A549 (cell line): ENCODE data around the gene ZC3HAV1. TPM values are rescaled to one million over a fixed set of nuclear protein-coding genes. Genes with fewer than 3 reads are reported as not detected.

Experiments used
- ATAC-seq, 2 experiments: fragments of 200-7000 bp in 1 of 2; fragments of >200 bp in 1 of 2; cut with Nextera tagmentation in 1 of 2; cut with Tn5 transposase in 1 of 2; 3 replicates each; pipeline versions ENCODE4 v1.8.0 to v1.9.1; 2018 to 2020; ENCODE audit warnings: mild to moderate bottlenecking in 1 of 2, moderate library complexity in 1 of 2
- CTCF ChIA-PET: fragments of 300-600 bp; sonication (Branson Sonifier 250); formaldehyde crosslinking; extraction: SDS; loops from one replicate; lab custom pipeline; 2021; ENCODE audit warnings: antibody characterized with exemption, inconsistent platforms; lab: Yijun Ruan, JAX
- POLR2A ChIA-PET: fragments of 350-600 bp; formaldehyde crosslinking; extraction: SDS; loops from one replicate; lab custom pipeline; 2021; ENCODE audit warnings: antibody characterized with exemption, inconsistent platforms; lab: Yijun Ruan, JAX
- DNase-seq, 2 experiments: peaks; one replicate each; pipeline versions ENCODE4 v3.0.0 to v3.0.0-alpha.2; 2011 to 2016; ENCODE audit warnings: low read depth in 1 of 2, low spot score in 1 of 2
- FAIRE-seq: peaks from 2 replicates; lab custom pipeline; 2011; peaks lifted over from hg19 to GRCh38; lab: Jason Lieb, UNC
- H3K27ac ChIP-seq, 2 experiments: fragments of >200 bp; sonication (Bioruptor Twin); formaldehyde crosslinking; 3 replicates each; pipeline ENCODE4 v1.5.1; 2016 to 2017
- H3K4me1 ChIP-seq: fragments of >200 bp; sonication (Bioruptor Twin); formaldehyde crosslinking; 3 replicates; pipeline ENCODE4 v1.6.1; 2016
- H3K4me2 ChIP-seq: fragments of >200 bp; sonication (Bioruptor Twin); formaldehyde crosslinking; 3 replicates; pipeline ENCODE4 v1.6.1; 2016
- H3K4me3 ChIP-seq: fragments of >200 bp; sonication (Bioruptor Twin); formaldehyde crosslinking; 3 replicates; pipeline ENCODE4 v1.5.1; 2016
- H3K9me3 ChIP-seq: fragments of >200 bp; sonication (Bioruptor Twin); formaldehyde crosslinking; 3 replicates; pipeline ENCODE4 v1.6.1; 2016
- BHLHE40 ChIP-seq: IDR thresholded peaks from 2 replicates; pipeline ENCODE4 v1.6.1; 2012; ENCODE audit warnings: low read depth, low read length, inconsistent platforms
- EHF ChIP-seq: fragments of 250-450 bp; sonication (Bioruptor Pico); IDR thresholded peaks from 2 replicates; pipeline ENCODE4 v1.5.0; 2020; ENCODE audit warnings: mild to moderate bottlenecking
- EHMT2 ChIP-seq: fragments of 200-600 bp; sonication (generic); IDR thresholded peaks from 2 replicates; pipeline ENCODE4 v1.6.1; 2016; ENCODE audit warnings: antibody characterized with exemption, low read depth, mild to moderate bottlenecking, moderate library complexity
- ESRRA ChIP-seq: fragments of 150-350 bp; IDR thresholded peaks from 2 replicates; pipeline ENCODE4 v1.6.1; 2014; ENCODE audit warnings: mild to moderate bottlenecking, low read length, borderline replicate concordance
- GATA3 ChIP-seq: IDR thresholded peaks from 2 replicates; pipeline ENCODE4 v1.6.1; 2012; ENCODE audit warnings: borderline replicate concordance
- HDAC2 ChIP-seq: fragments of 200-600 bp; sonication (generic); IDR thresholded peaks from 2 replicates; pipeline ENCODE4 v1.6.1; 2016
- HEYL ChIP-seq: fragments of 250-450 bp; sonication (Bioruptor Pico); IDR thresholded peaks from 2 replicates; pipeline ENCODE4 v1.8.0; 2021; ENCODE audit warnings: mild to moderate bottlenecking, moderate library complexity
- HOXA7 ChIP-seq: fragments of 250-450 bp; sonication (Bioruptor Pico); IDR thresholded peaks from 2 replicates; pipeline ENCODE4 v1.5.0; 2020; ENCODE audit warnings: mild to moderate bottlenecking, moderate library complexity
- JUNB ChIP-seq: fragments of >200 bp; sonication (Bioruptor Twin); formaldehyde crosslinking; IDR thresholded peaks from 2 replicates; pipeline ENCODE4 v1.6.1; 2016
- KDM5A ChIP-seq: fragments of 200-600 bp; sonication (generic); IDR thresholded peaks from 2 replicates; pipeline ENCODE4 v1.6.1; 2016; ENCODE audit warnings: antibody characterized with exemption, mild to moderate bottlenecking
- MAZ ChIP-seq: fragments of 150-350 bp; IDR thresholded peaks from 2 replicates; pipeline ENCODE4 v1.6.1; 2014; ENCODE audit warnings: antibody characterized with exemption, low read depth, low read length, borderline replicate concordance
- NFE2L2 ChIP-seq: fragments of 150-350 bp; conservative IDR thresholded peaks from 2 replicates; pipeline ENCODE4 v1.6.1; 2014; ENCODE audit warnings: low read length
- RAD21 ChIP-seq, 2 experiments: fragments of >200 bp in 1 of 2; sonication (Bioruptor Twin) in 1 of 2; formaldehyde crosslinking in 1 of 2; IDR thresholded peaks in 1 of 2; conservative IDR thresholded peaks in 1 of 2; 2 replicates in 1 of 2; 3 replicates in 1 of 2; pipeline ENCODE4 v1.6.1; 2012 to 2018; ENCODE audit warnings: inconsistent platforms in 1 of 2
- RFX5 ChIP-seq: fragments of 450-650 bp; IDR thresholded peaks from 2 replicates; pipeline ENCODE4 v1.7.1; 2014; ENCODE audit warnings: antibody characterized with exemption, mild to moderate bottlenecking, moderate library complexity
- RNF2 ChIP-seq: fragments of 200-600 bp; sonication (generic); IDR thresholded peaks from 2 replicates; pipeline ENCODE4 v1.6.1; 2016; ENCODE audit warnings: low read depth, mild to moderate bottlenecking, antibody characterized with exemption, moderate library complexity, borderline replicate concordance
- SMC3 ChIP-seq: fragments of >200 bp; sonication (Bioruptor Twin); formaldehyde crosslinking; IDR thresholded peaks from 3 replicates; pipeline ENCODE4 v1.6.1; 2018; ENCODE audit warnings: inconsistent platforms
- SREBF2 ChIP-seq: fragments of 450-650 bp; IDR thresholded peaks from 2 replicates; pipeline ENCODE4 v1.6.1; 2014; ENCODE audit warnings: mild to moderate bottlenecking, moderate library complexity
- TFCP2L1 ChIP-seq: fragments of 250-450 bp; sonication (Bioruptor Pico); IDR thresholded peaks from 2 replicates; pipeline ENCODE4 v1.5.0; 2021; ENCODE audit warnings: mild to moderate bottlenecking
- ZNF302 ChIP-seq: fragments of 250-450 bp; sonication (Bioruptor Pico); IDR thresholded peaks from 2 replicates; pipeline ENCODE4 v1.9.0; 2021; ENCODE audit warnings: inconsistent platforms, mild to moderate bottlenecking, moderate library complexity
- WGBS: methylation state at CpG from one replicate; pipeline ENCODE4 v1.1.6; 2017; ENCODE audit errors: missing lambda C conversion rate; 5-methylcytosine and 5-hydroxymethylcytosine counted together
- polyA plus RNA-seq, 4 experiments: library from polyadenylated mRNA; depleted of rRNA in 3 of 4; stranded (reverse); fragments of >200 nt; fragmentation: RNase III in 1 of 4; extraction: RNeasy Plus Mini Kit Qiagen cat#74134 plus additional on column Dnase treatment in 1 of 4; gene quantifications; 2 replicates in 3 of 4; 3 replicates in 1 of 4; pipeline ENCODE4 v1.2.3, GENCODE V29; 2011 to 2017
- TF ChIP-seq, protein P1 (sequence below): fragments of 450-650 bp; IDR thresholded peaks from 2 replicates; pipeline ENCODE4 v1.6.1; 2014; ENCODE audit warnings: antibody characterized with exemption
- TF ChIP-seq, protein P2 (sequence below): fragments of 250-450 bp; sonication (Bioruptor Pico); IDR thresholded peaks from 2 replicates; pipeline ENCODE4 v1.5.0; 2020; ENCODE audit warnings: low read depth, mild to moderate bottlenecking, moderate library complexity
- TF ChIP-seq, protein P3 (sequence below): IDR thresholded peaks from 2 replicates; pipeline ENCODE4 v1.6.1; 2012
- TF ChIP-seq, protein P4 (sequence below): fragments of 250-450 bp; sonication (Bioruptor Pico); IDR thresholded peaks from 2 replicates; pipeline ENCODE4 v1.5.0; 2021; ENCODE audit warnings: mild to moderate bottlenecking, moderate library complexity, borderline replicate concordance
- TF ChIP-seq, protein P5 (sequence below): fragments of >200 bp; sonication (Bioruptor Twin); formaldehyde crosslinking; IDR thresholded peaks from 2 replicates; pipeline ENCODE4 v1.6.1; 2016
- TF ChIP-seq, protein P6 (sequence below): IDR thresholded peaks from 2 replicates; pipeline ENCODE4 v1.6.1; 2012; ENCODE audit warnings: low read depth, borderline replicate concordance

The ZC3HAV1 gene
- polyA plus RNA-seq, 2 of the 4 experiments (the other 2 are of a cell fraction), result 22.2 to 32.1 TPM

DNA sequence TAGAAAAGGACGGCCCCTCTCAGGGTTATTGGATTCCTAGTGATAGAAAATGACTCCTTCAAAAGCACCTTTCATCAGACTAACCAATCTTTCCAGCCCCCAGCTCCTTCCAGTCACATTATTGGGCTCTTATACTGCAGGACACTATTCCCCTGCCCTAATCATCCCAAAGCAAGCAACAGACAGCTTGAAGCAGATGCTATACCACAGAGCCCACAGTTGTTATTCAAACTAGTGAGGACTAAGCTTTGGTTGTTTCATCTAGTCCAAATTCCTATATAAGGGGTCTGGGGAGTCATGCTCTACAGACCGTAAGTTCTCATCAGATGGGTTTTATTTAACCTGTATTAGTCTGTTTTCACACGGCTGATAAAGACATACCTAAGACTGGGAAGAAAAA, 98.1 kb downstream of the ZC3HAV1 start:
- ChIA-PET POLR2A (interaction anchor here (0.7 kb wide), 1 partner anchor 288 kb away, joined by 10 read pairs; no protein-coding TSS in a partner anchor), CTCF (interaction anchor here (0.6 to 1.3 kb wide), 3 partner anchors 54 to 125 kb away, joined by 3 to 6 read pairs (median 4); no protein-coding TSS in a partner anchor)
- WGBS, result 75% methylated on average over 3 of the region's 3 CpGs
- TF ChIP-seq HDAC2 (no peak), EHMT2 (no peak), RAD21 (conservative IDR thresholded peaks at IDR 0.05 in 1 of 2, IDR thresholded peaks at IDR 0.05 in 1 of 2) (no peak), BHLHE40 (no peak), EHF (CRISPR knock-in tag) (no peak), SREBF2 (no peak), TFCP2L1 (CRISPR knock-in tag) (no peak), HOXA7 (CRISPR knock-in tag) (no peak), RNF2 (no peak), ESRRA (no peak), NFE2L2 (no peak), KDM5A (no peak), SMC3 (no peak), ZNF302 (CRISPR knock-in tag) (no peak), JUNB (no peak), RFX5 (no peak)
- TF ChIP-seq, protein P1, sequence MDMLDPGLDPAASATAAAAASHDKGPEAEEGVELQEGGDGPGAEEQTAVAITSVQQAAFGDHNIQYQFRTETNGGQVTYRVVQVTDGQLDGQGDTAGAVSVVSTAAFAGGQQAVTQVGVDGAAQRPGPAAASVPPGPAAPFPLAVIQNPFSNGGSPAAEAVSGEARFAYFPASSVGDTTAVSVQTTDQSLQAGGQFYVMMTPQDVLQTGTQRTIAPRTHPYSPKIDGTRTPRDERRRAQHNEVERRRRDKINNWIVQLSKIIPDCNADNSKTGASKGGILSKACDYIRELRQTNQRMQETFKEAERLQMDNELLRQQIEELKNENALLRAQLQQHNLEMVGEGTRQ, result no peak
- TF ChIP-seq, protein P2, sequence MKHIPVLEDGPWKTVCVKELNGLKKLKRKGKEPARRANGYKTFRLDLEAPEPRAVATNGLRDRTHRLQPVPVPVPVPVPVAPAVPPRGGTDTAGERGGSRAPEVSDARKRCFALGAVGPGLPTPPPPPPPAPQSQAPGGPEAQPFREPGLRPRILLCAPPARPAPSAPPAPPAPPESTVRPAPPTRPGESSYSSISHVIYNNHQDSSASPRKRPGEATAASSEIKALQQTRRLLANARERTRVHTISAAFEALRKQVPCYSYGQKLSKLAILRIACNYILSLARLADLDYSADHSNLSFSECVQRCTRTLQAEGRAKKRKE, result no peak
- TF ChIP-seq, protein P3, sequence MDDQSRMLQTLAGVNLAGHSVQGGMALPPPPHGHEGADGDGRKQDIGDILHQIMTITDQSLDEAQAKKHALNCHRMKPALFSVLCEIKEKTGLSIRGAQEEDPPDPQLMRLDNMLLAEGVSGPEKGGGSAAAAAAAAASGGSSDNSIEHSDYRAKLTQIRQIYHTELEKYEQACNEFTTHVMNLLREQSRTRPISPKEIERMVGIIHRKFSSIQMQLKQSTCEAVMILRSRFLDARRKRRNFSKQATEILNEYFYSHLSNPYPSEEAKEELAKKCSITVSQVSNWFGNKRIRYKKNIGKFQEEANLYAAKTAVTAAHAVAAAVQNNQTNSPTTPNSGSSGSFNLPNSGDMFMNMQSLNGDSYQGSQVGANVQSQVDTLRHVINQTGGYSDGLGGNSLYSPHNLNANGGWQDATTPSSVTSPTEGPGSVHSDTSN, result no peak
- H3K27ac ChIP-seq, result no peak overlapping the region
- ATAC-seq, result no peak
- H3K9me3 ChIP-seq, result peaks cover 6% of the 10 kb centered on the region; the same call in 1 of the 3 replicates
- no peak for DNase-seq
- no peak overlapping the region for H3K4me2 ChIP-seq
- no peak overlapping the region for H3K4me3 ChIP-seq
- no peak for FAIRE-seq
- no peaks in the 10 kb centered on the region for H3K4me1 ChIP-seq

DNA sequence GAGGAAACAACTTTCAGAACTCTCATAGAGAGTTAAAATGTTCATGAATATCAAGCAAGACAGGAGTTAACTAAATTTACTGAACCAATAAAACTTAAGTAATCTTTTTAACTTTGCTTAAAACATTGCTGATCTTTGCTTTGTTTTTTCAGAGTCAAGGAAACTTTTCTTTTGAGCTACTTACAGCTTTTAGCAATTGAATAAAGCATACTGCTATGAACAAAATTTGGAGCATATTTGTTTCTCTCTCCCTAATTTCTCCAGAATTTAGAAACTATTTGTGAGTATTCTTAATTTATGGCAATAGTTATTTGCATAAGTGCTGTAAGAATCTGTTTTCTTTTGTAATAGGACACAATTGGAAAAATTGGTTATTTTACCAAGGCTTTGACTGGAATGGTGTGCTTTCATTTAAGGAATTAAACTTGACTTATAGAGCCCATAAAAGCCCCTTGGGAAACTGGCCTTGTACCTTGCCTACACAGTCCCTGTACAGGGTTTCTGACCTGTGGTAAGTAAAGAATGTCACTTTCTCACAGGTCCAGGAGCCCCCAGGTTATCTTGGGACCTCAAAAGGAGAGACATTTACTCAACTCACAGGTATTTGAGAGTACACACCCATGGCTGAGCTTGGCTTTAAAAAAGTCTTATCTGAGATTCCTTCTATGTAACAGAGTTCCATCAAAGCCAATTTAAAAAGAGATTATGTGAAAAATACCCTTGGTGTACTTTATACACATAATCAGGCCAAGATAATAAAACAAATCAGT, 105.0 kb downstream of the ZC3HAV1 start:
- Histone ChIP-seq H3K4me3 (no peak overlapping the region), H3K4me2 (no peak overlapping the region), H3K27ac (no peak overlapping the region), H3K4me1 (no peaks in the 10 kb centered on the region), H3K9me3 (peaks cover under 1% of the 10 kb centered on the region; the same call in 1 of the 3 replicates)
- ChIA-PET POLR2A (no interaction called here), CTCF (interaction anchor here (1.3 kb wide), 1 partner anchor 13 kb away, joined by 7 read pairs; no protein-coding TSS in a partner anchor)
- no peak for DNase-seq
- no peak for ATAC-seq
- no peak for FAIRE-seq
- no peak for TF ChIP-seq JUNB
- TF ChIP-seq, all 56 proteins: peak for 0

DNA sequence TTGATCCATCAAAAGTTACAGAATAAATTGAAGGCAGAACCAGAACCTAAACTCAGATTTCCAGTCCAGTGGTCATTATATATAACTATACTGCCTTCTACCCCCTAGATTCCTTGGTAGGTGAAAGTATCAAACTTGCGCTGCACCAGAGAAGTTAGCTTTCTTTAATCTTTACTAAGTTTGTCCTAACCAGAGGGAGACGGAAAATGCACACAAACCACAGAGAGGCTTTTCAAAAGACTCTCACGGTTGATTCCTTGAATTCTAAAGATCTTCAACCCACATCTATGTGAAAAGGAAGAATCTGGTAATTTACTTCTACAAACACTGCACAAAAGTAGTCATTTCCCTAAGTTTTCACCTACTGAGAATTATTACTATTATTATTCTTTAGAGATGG, 110.1 kb downstream of the ZC3HAV1 start:
- FAIRE-seq (no peak), DNase-seq (no peak), ATAC-seq (no peak)
- Histone ChIP-seq H3K4me2 (no peak overlapping the region), H3K9me3 (no peaks in the 10 kb centered on the region), H3K27ac (no peak overlapping the region), H3K4me1 (no peaks in the 10 kb centered on the region), H3K4me3 (no peak overlapping the region)
- TF ChIP-seq, protein P4, sequence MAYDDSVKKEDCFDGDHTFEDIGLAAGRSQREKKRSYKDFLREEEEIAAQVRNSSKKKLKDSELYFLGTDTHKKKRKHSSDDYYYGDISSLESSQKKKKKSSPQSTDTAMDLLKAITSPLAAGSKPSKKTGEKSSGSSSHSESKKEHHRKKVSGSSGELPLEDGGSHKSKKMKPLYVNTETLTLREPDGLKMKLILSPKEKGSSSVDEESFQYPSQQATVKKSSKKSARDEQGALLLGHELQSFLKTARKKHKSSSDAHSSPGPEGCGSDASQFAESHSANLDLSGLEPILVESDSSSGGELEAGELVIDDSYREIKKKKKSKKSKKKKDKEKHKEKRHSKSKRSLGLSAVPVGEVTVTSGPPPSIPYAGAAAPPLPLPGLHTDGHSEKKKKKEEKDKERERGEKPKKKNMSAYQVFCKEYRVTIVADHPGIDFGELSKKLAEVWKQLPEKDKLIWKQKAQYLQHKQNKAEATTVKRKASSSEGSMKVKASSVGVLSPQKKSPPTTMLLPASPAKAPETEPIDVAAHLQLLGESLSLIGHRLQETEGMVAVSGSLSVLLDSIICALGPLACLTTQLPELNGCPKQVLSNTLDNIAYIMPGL, result no peak
- TF ChIP-seq GATA3, result no peak
- TF ChIP-seq HEYL (CRISPR knock-in tag), result no peak
- no peak for TF ChIP-seq MAZ
- TF ChIP-seq TFCP2L1 (CRISPR knock-in tag), result no peak
- TF ChIP-seq, protein P5, sequence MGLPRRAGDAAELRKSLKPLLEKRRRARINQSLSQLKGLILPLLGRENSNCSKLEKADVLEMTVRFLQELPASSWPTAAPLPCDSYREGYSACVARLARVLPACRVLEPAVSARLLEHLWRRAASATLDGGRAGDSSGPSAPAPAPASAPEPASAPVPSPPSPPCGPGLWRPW, result no peak
- TF ChIP-seq, protein P6, sequence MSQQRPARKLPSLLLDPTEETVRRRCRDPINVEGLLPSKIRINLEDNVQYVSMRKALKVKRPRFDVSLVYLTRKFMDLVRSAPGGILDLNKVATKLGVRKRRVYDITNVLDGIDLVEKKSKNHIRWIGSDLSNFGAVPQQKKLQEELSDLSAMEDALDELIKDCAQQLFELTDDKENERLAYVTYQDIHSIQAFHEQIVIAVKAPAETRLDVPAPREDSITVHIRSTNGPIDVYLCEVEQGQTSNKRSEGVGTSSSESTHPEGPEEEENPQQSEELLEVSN, result no peak
- no peak for TF ChIP-seq BHLHE40
- WGBS, result 73% methylated on average over 3 of the region's 3 CpGs
- ChIA-PET CTCF (interaction anchor here (1.0 kb wide), 1 partner anchor 37 kb away, joined by 3 read pairs; no protein-coding TSS in a partner anchor), POLR2A (no interaction called here)
